CD4-positive, CD25-positive, alpha-beta regulatory T cell (primary cell): ENCODE data around the gene NTM. TPM values are rescaled to one million over a fixed set of nuclear protein-coding genes. Genes with fewer than 3 reads are reported as not detected.

Experiments
- ATAC-seq, 2 donors: fragments of 150-1000 bp; cut with Tn5 transposase; one replicate each; pipeline ENCODE4 v1.10.0; 2021; ENCODE audit warnings: low read depth in 2 of 2, moderate number of reproducible peaks in 2 of 2, moderate library complexity in 1 of 2
- DNase-seq, 3 donors: peaks; one replicate each; pipeline versions ENCODE4 v3.0.0 to v3.0.0-alpha.2; 2012 to 2022; ENCODE audit warnings: mixed read lengths in 1 of 3
- H3K27ac ChIP-seq: one replicate; pipeline ENCODE4 v1.7.0; 2013; ENCODE audit warnings: mild to moderate bottlenecking, low read length; ENCODE audit not compliant: insufficient read depth, poor library complexity, severe bottlenecking
- H3K27me3 ChIP-seq: one replicate; pipeline ENCODE4 v1.7.0; 2013; ENCODE audit warnings: low read length; ENCODE audit not compliant: control insufficient read depth, insufficient read depth
- H3K36me3 ChIP-seq: one replicate; pipeline ENCODE4 v1.7.0; 2013; ENCODE audit warnings: mild to moderate bottlenecking, low read length, moderate library complexity; ENCODE audit not compliant: control insufficient read depth, insufficient read depth
- H3K4me1 ChIP-seq: 2 replicates; pipeline ENCODE4 v1.7.0; 2013; ENCODE audit warnings: mild to moderate bottlenecking, low read length; ENCODE audit not compliant: insufficient read depth, control insufficient read depth, poor library complexity, severe bottlenecking
- H3K4me3 ChIP-seq: one replicate; pipeline ENCODE4 v1.7.0; 2013; ENCODE audit warnings: low read depth, mild to moderate bottlenecking, low read length, moderate library complexity
- H3K9me3 ChIP-seq, 2 experiments: 1 replicate in 1 of 2; 2 replicates in 1 of 2; pipeline ENCODE4 v1.7.0; 2013; ENCODE audit warnings: low read length in 2 of 2, mild to moderate bottlenecking in 1 of 2, moderate library complexity in 1 of 2; ENCODE audit not compliant: control insufficient read depth in 2 of 2
- H3K27ac Mint-ChIP-seq, 3 donors: one replicate each; pipeline ENCODE4 v1.8.0; 2020 to 2022; ENCODE audit warnings: mild to moderate bottlenecking in 3 of 3, mixed read lengths in 3 of 3, moderate library complexity in 2 of 3
- H3K27me3 Mint-ChIP-seq: one replicate; pipeline ENCODE4 v1.8.0; 2022; ENCODE audit warnings: mild to moderate bottlenecking, mixed read lengths
- H3K36me3 Mint-ChIP-seq: one replicate; pipeline ENCODE4 v1.8.0; 2020; ENCODE audit warnings: mixed read lengths
- H3K4me1 Mint-ChIP-seq, 4 donors: one replicate each; pipeline ENCODE4 v1.8.0; 2020 to 2022; ENCODE audit warnings: mixed read lengths in 4 of 4, mild to moderate bottlenecking in 1 of 4
- H3K4me3 Mint-ChIP-seq, 4 donors: one replicate each; pipeline ENCODE4 v1.8.0; 2020 to 2022; ENCODE audit warnings: mild to moderate bottlenecking in 4 of 4, mixed read lengths in 4 of 4, moderate library complexity in 3 of 4
- H3K9me3 Mint-ChIP-seq, 7 donors: one replicate each; pipeline ENCODE4 v1.8.0; 2020 to 2022; ENCODE audit warnings: mixed read lengths in 7 of 7, mild to moderate bottlenecking in 3 of 7, moderate library complexity in 2 of 7
- polyA plus RNA-seq, 4 donors: library from polyadenylated mRNA; unstranded; fragments of 300-500 nt; fragmentation: Illumina TruSeq; gene quantifications; one replicate each; pipeline ENCODE4 v1.2.3, GENCODE V29; 2021
- total RNA-seq: library from RNA; stranded (reverse); gene quantifications from one replicate; pipeline ENCODE4 v1.2.3, GENCODE V29; 2022

Gene NTM
- total and polyA plus RNA-seq, 5 donors from 2014 or later: 1.3 TPM; not detected in 4

- no peaks in the 10 kb centered on the region for H3K4me1 Mint-ChIP-seq
- no peaks in the 10 kb centered on the region for H3K4me1 ChIP-seq
- H3K9me3 ChIP-seq: no peaks in the 10 kb centered on the region
- H3K4me3 ChIP-seq: no peak overlapping the region
- H3K36me3 ChIP-seq: no peaks in the 10 kb centered on the region
- peaks cover 0 to 7% (median 1%) of the 10 kb centered on the region in 7 donors for H3K9me3 Mint-ChIP-seq
- H3K36me3 Mint-ChIP-seq: no peaks in the 10 kb centered on the region
- no peak overlapping the region for H3K27ac ChIP-seq
- no peaks in the 10 kb centered on the region for H3K27me3 Mint-ChIP-seq
- DNase-seq (no peak), ATAC-seq (no peak)
- H3K4me3 Mint-ChIP-seq: no peak overlapping the region
- H3K27ac Mint-ChIP-seq: no peak overlapping the region
- no peaks in the 10 kb centered on the region for H3K27me3 ChIP-seq
Observed at GRCh38 chr11:131724436-131724975, 354.1 kb downstream of the NTM start.

GRCh38 chr11:131734871-131735270, 364.5 kb downstream of the NTM start:
- Histone ChIP-seq H3K4me3 (no peak overlapping the region), H3K9me3 (no peaks in the 10 kb centered on the region), H3K27ac (no peak overlapping the region), H3K4me1 (no peaks in the 10 kb centered on the region), H3K27me3 (no peaks in the 10 kb centered on the region), H3K36me3 (no peaks in the 10 kb centered on the region)
- DNase-seq (no peak), ATAC-seq (no peak)
- no peaks in the 10 kb centered on the region for H3K36me3 Mint-ChIP-seq
- peaks cover 0 to 8% (median 0%) of the 10 kb centered on the region in 7 donors for H3K9me3 Mint-ChIP-seq
- no peak overlapping the region for H3K4me3 Mint-ChIP-seq
- no peak overlapping the region for H3K27ac Mint-ChIP-seq
- peaks cover 6% of the 10 kb centered on the region for H3K27me3 Mint-ChIP-seq
- H3K4me1 Mint-ChIP-seq: peaks cover 0 to 4% (median 0%) of the 10 kb centered on the region in 4 donors

GRCh38 chr11:131737357-131737756, 366.9 kb downstream of the NTM start:
- DNase-seq (no peak), ATAC-seq (no peak)
- Mint-ChIP-seq H3K27me3 (peaks cover 6% of the 10 kb centered on the region), H3K4me1 (no peaks in the 10 kb centered on the region), H3K9me3 (peaks cover 0 to 9% (median 0%) of the 10 kb centered on the region in 7 donors), H3K4me3 (no peak overlapping the region), H3K27ac (no peak overlapping the region), H3K36me3 (no peaks in the 10 kb centered on the region)
- H3K9me3 ChIP-seq: no peaks in the 10 kb centered on the region
- no peaks in the 10 kb centered on the region for H3K27me3 ChIP-seq
- H3K27ac ChIP-seq: no peak overlapping the region
- H3K36me3 ChIP-seq: no peaks in the 10 kb centered on the region
- no peaks in the 10 kb centered on the region for H3K4me1 ChIP-seq
- no peak overlapping the region for H3K4me3 ChIP-seq

GRCh38 chr11:131739243-131739882, 368.9 kb downstream of the NTM start:
- Histone ChIP-seq H3K9me3 (no peaks in the 10 kb centered on the region), H3K4me3 (no peak overlapping the region), H3K27ac (no peak overlapping the region), H3K4me1 (no peaks in the 10 kb centered on the region), H3K36me3 (no peaks in the 10 kb centered on the region), H3K27me3 (no peaks in the 10 kb centered on the region)
- peaks cover 6% of the 10 kb centered on the region for H3K27me3 Mint-ChIP-seq
- DNase-seq: no peak
- no peak for ATAC-seq
- H3K36me3 Mint-ChIP-seq: no peaks in the 10 kb centered on the region
- no peaks in the 10 kb centered on the region for H3K4me1 Mint-ChIP-seq
- H3K27ac Mint-ChIP-seq: no peak overlapping the region
- peaks cover 0 to 9% (median 0%) of the 10 kb centered on the region in 7 donors for H3K9me3 Mint-ChIP-seq
- H3K4me3 Mint-ChIP-seq: no peak overlapping the region

- Mint-ChIP-seq H3K27ac (no peak overlapping the region), H3K36me3 (no peaks in the 10 kb centered on the region), H3K27me3 (no peaks in the 10 kb centered on the region), H3K4me1 (no peaks in the 10 kb centered on the region), H3K4me3 (no peak overlapping the region), H3K9me3 (peaks cover 0 to 3% (median 0%) of the 10 kb centered on the region in 7 donors)
- no peaks in the 10 kb centered on the region for H3K36me3 ChIP-seq
- H3K4me1 ChIP-seq: no peaks in the 10 kb centered on the region
- no peak overlapping the region for H3K27ac ChIP-seq
- no peaks in the 10 kb centered on the region for H3K9me3 ChIP-seq
- no peaks in the 10 kb centered on the region for H3K27me3 ChIP-seq
- no peak for DNase-seq
- ATAC-seq: no peak
- H3K4me3 ChIP-seq: no peak overlapping the region
Observed at GRCh38 chr11:131744847-131745246, 374.4 kb downstream of the NTM start.

GRCh38 chr11:131745405-131745804, 375.0 kb downstream of the NTM start:
- no peaks in the 10 kb centered on the region for H3K27me3 Mint-ChIP-seq
- H3K4me1 Mint-ChIP-seq: no peaks in the 10 kb centered on the region
- H3K27ac Mint-ChIP-seq: no peak overlapping the region
- Histone ChIP-seq H3K27me3 (no peaks in the 10 kb centered on the region), H3K36me3 (no peaks in the 10 kb centered on the region), H3K4me1 (no peaks in the 10 kb centered on the region), H3K9me3 (no peaks in the 10 kb centered on the region), H3K27ac (no peak overlapping the region), H3K4me3 (no peak overlapping the region)
- ATAC-seq (no peak), DNase-seq (no peak)
- no peak overlapping the region for H3K4me3 Mint-ChIP-seq
- no peaks in the 10 kb centered on the region for H3K36me3 Mint-ChIP-seq
- peaks cover 0 to 3% (median 0%) of the 10 kb centered on the region in 7 donors for H3K9me3 Mint-ChIP-seq

GRCh38 chr11:131746201-131746600, 375.8 kb downstream of the NTM start:
- Mint-ChIP-seq H3K4me1 (no peaks in the 10 kb centered on the region), H3K27ac (no peak overlapping the region), H3K4me3 (no peak overlapping the region), H3K36me3 (no peaks in the 10 kb centered on the region), H3K27me3 (no peaks in the 10 kb centered on the region), H3K9me3 (peaks cover 0 to 3% (median 0%) of the 10 kb centered on the region in 7 donors)
- H3K27me3 ChIP-seq: no peaks in the 10 kb centered on the region
- H3K4me1 ChIP-seq: no peaks in the 10 kb centered on the region
- H3K27ac ChIP-seq: no peak overlapping the region
- no peaks in the 10 kb centered on the region for H3K36me3 ChIP-seq
- no peaks in the 10 kb centered on the region for H3K9me3 ChIP-seq
- no peak for ATAC-seq
- no peak overlapping the region for H3K4me3 ChIP-seq
- DNase-seq: no peak
